ENCODE results near the gene RNF31. TPM values are rescaled to one million over a fixed set of nuclear protein-coding genes. Genes with fewer than 3 reads are reported as not detected.

RNF31 gene
- total RNA-seq, 1 experiment from 2014 or later = 69.6 TPM

GRCh38 chr14:24145219-24145618, 2.1 kb upstream of the RNF31 start:
- Histone ChIP-seq H3K9me3 (ENCODE audit: low read length) (no peaks in the 10 kb centered on the region), H3K27me3 (ENCODE audit: low read length) (no peaks in the 10 kb centered on the region), H3F3A (ENCODE audit: low read length, unreplicated experiment) (no peaks in the 10 kb centered on the region), H3K9me2 (replicated peaks; ENCODE audit: low read length) (no peaks in the 10 kb centered on the region), H3K79me2 (ENCODE audit: low read length) (peaks cover 57% of the 10 kb centered on the region), H3K27ac (ENCODE audit: low read length) (no peak overlapping the region), H3K4me3 (ENCODE audit: low read length) (peak overlapping the region; percentile 86), H3K4me2 (ENCODE audit: low read length) (peak overlapping the region; percentile 90), H3K4me1 (ENCODE audit: insufficient read depth, low read length) (peaks cover 21% of the 10 kb centered on the region), H3K9ac (ENCODE audit: low read length) (peak overlapping the region; percentile 84; the same call in 1 of the 2 replicates), H2AFZ (ENCODE audit: low read length) (no peak overlapping the region), H4K20me1 (ENCODE audit: low read length) (no peaks in the 10 kb centered on the region), H3K36me3 (ENCODE audit: low read depth, low read length) (peaks cover 11% of the 10 kb centered on the region; the same call in 1 of the 2 replicates)
- CTCF ChIA-PET = no interaction called here
- intact Hi-C loops (cut with micrococcal nuclease) = no loop called here
- TF ChIP-seq EZH2 (IDR thresholded peaks at IDR 0.05; ENCODE audit: low read length, unreplicated experiment) (no peak), EZH2phosphoT487 (IDR thresholded peaks at IDR 0.05; ENCODE audit: borderline replicate concordance, low read length) (no peak)
- BruUV-seq (replicated peaks) = no TSS peak
- DNase-seq (no peak), ATAC-seq (no peak)
- POLR2A ChIA-PET (ENCODE audit: unreplicated experiment) = no interaction called here

- CTCF ChIA-PET = no interaction called here
- ATAC-seq = no peak
- TF ChIP-seq EZH2 (IDR thresholded peaks at IDR 0.05; ENCODE audit: low read length, unreplicated experiment) (no peak), EZH2phosphoT487 (IDR thresholded peaks at IDR 0.05; ENCODE audit: borderline replicate concordance, low read length) (no peak)
- TF ChIP-seq, protein P1, sequence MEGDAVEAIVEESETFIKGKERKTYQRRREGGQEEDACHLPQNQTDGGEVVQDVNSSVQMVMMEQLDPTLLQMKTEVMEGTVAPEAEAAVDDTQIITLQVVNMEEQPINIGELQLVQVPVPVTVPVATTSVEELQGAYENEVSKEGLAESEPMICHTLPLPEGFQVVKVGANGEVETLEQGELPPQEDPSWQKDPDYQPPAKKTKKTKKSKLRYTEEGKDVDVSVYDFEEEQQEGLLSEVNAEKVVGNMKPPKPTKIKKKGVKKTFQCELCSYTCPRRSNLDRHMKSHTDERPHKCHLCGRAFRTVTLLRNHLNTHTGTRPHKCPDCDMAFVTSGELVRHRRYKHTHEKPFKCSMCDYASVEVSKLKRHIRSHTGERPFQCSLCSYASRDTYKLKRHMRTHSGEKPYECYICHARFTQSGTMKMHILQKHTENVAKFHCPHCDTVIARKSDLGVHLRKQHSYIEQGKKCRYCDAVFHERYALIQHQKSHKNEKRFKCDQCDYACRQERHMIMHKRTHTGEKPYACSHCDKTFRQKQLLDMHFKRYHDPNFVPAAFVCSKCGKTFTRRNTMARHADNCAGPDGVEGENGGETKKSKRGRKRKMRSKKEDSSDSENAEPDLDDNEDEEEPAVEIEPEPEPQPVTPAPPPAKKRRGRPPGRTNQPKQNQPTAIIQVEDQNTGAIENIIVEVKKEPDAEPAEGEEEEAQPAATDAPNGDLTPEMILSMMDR (conservative IDR thresholded peaks at IDR 0.05; ENCODE audit: low read depth, low read length) = no peak
- Histone ChIP-seq H3K36me3 (ENCODE audit: low read depth, low read length) (peaks cover 14% of the 10 kb centered on the region; the same call in 1 of the 2 replicates), H3K4me2 (ENCODE audit: low read length) (peak overlapping the region; percentile 90), H3K9ac (ENCODE audit: low read length) (peak overlapping the region; percentile 84), H3F3A (ENCODE audit: low read length, unreplicated experiment) (no peaks in the 10 kb centered on the region), H3K79me2 (ENCODE audit: low read length) (peaks cover 51% of the 10 kb centered on the region), H3K27me3 (ENCODE audit: low read length) (no peaks in the 10 kb centered on the region), H3K4me1 (ENCODE audit: insufficient read depth, low read length) (peaks cover 21% of the 10 kb centered on the region), H4K20me1 (ENCODE audit: low read length) (no peaks in the 10 kb centered on the region), H3K27ac (ENCODE audit: low read length) (peak overlapping the region; percentile 40), H3K4me3 (ENCODE audit: low read length) (peak overlapping the region; percentile 86), H3K9me3 (ENCODE audit: low read length) (no peaks in the 10 kb centered on the region), H3K9me2 (replicated peaks; ENCODE audit: low read length) (no peaks in the 10 kb centered on the region), H2AFZ (ENCODE audit: low read length) (peak overlapping the region; percentile 78)
- intact Hi-C loops (cut with micrococcal nuclease) = no loop called here
- DNase-seq = no peak
- BruUV-seq (replicated peaks) = TSS peak; percentile 53
- POLR2A ChIA-PET (ENCODE audit: unreplicated experiment) = interaction anchor here (0.6 to 1.9 kb wide), 2 partner anchors 31 to 87 kb away, joined by 5 to 17 read pairs; partner anchors contain the start of genes DCAF11 and NRL
Measured at GRCh38 chr14:24145690-24146452, 1.4 kb upstream of the RNF31 start.

DNA sequence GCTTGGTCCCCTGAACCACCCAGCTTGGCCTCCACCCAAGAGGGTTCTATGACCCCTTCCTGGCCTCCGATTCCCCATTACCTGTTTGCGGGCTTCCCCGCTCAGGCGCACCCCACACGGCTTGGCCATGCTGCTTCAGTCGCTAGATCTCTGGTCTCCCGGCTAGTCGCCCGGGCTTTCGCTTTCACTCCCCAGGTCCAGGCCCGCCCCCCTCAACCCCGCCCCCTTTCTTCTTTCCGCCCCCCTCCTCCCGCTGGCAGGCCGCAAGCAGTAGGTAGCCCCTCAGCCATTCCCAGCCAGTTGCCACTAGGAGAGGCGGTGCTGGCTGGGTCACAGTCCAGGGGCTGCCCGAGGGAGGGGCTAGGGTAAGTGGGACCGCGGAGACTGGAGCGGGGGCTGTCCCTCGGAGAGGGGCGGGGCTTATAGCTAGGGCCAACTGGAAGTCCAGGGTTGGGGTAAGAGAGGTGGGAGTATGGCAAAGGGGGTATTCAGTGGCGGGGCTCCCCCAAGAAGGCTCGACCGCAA, 783 bp upstream of the RNF31 start, which contains the start of gene PSME2:
Gene PSME2 (minus strand): TSS at position 158 of the 525 bp plus-strand sequence. CDS start 29 bp downstream, at position 129.
- Histone ChIP-seq H3F3A (ENCODE audit: low read length, unreplicated experiment) (no peaks in the 10 kb centered on the region), H2AFZ (ENCODE audit: low read length) (peak within 1 kb of the TSS; percentile 79), H3K36me3 (ENCODE audit: low read depth, low read length) (peaks cover 20% of the 10 kb centered on the region; the same call in 1 of the 2 replicates), H3K27ac (ENCODE audit: low read length) (peak within 1 kb of the TSS; percentile 48), H4K20me1 (ENCODE audit: low read length) (no peaks in the 10 kb centered on the region), H3K27me3 (ENCODE audit: low read length) (no peaks in the 10 kb centered on the region), H3K9ac (ENCODE audit: low read length) (peak within 1 kb of the TSS; percentile 84), H3K4me1 (ENCODE audit: insufficient read depth, low read length) (peaks cover 21% of the 10 kb centered on the region), H3K79me2 (ENCODE audit: low read length) (peaks cover 47% of the 10 kb centered on the region), H3K9me3 (ENCODE audit: low read length) (no peaks in the 10 kb centered on the region), H3K9me2 (replicated peaks; ENCODE audit: low read length) (no peaks in the 10 kb centered on the region), H3K4me3 (ENCODE audit: low read length) (peak within 1 kb of the TSS; percentile 86), H3K4me2 (ENCODE audit: low read length) (peak within 1 kb of the TSS; percentile 90)
- ChIA-PET CTCF (interaction anchor here (0.6 to 0.9 kb wide), 3 partner anchors 15 to 272 kb away, joined by 3 to 6 read pairs (median 4); partner anchors contain the start of gene IRF9), POLR2A (ENCODE audit: unreplicated experiment) (interaction anchor here (0.5 to 1.9 kb wide), 6 partner anchors 11 to 168 kb away, joined by 5 to 17 read pairs (median 10); partner anchors contain the start of genes DCAF11, NRL, PSME1 and TINF2)
- ATAC-seq = peak; percentile 76
- DNase-seq = peak; percentile 97
- intact Hi-C loops (cut with micrococcal nuclease) = no loop called here
- no TSS peak for BruUV-seq (replicated peaks)
- no peak for TF ChIP-seq EZH2 (IDR thresholded peaks at IDR 0.05; ENCODE audit: low read length, unreplicated experiment)
- no peak for TF ChIP-seq EZH2phosphoT487 (IDR thresholded peaks at IDR 0.05; ENCODE audit: borderline replicate concordance, low read length)
- TF ChIP-seq, protein P1 (conservative IDR thresholded peaks at IDR 0.05; ENCODE audit: low read depth, low read length) = no peak
